Stimulated activated CD8-positive, alpha-beta memory T cell treated with anti-CD3 and anti-CD28 coated beads, Interleukin-4, amount 100 ng/mL, for 4 hours (primary cell): Measurements from ENCODE around the gene AQP12A.
"Not testable (repeated sequence)": the region's sequence is repeated elsewhere in the genome, so short reads cannot be mapped to it uniquely, and the experiment has no call there.

Source experiments
- DNase-seq, 2 donors: peaks; one replicate each; pipeline ENCODE4 v3.0.0-alpha.2; 2020; ENCODE audit warnings: low read depth in 2 of 2, low spot score in 1 of 2

AQP12A gene

GRCh38 chr2:240691631-240692420 lies at the start of gene AQP12A:
TSS of gene AQP12A (plus strand) at chr2:240691866. CDS start at chr2:240691914, 48 bp downstream.
- DNase-seq = not testable (repeated sequence)

GRCh38 chr2:240642061-240642805 lies 49.4 kb upstream of the AQP12A start:
- no peak for DNase-seq

GRCh38 chr2:240642806-240643092 lies 48.9 kb upstream of the AQP12A start:
- DNase-seq = no peak

- no peak for DNase-seq
Observed at GRCh38 chr2:240643093-240643810, 48.4 kb upstream of the AQP12A start.

- no peak for DNase-seq
Observed at GRCh38 chr2:240643811-240644150, 47.9 kb upstream of the AQP12A start.

- no peak for DNase-seq
Observed at GRCh38 chr2:240644171-240644651, 47.5 kb upstream of the AQP12A start.

GRCh38 chr2:240644859-240645301 lies 46.8 kb upstream of the AQP12A start:
- DNase-seq = no peak

- no peak for DNase-seq
Observed at GRCh38 chr2:240645346-240645745, 46.3 kb upstream of the AQP12A start.

- no peak for DNase-seq
Observed at GRCh38 chr2:240645801-240646175, 45.9 kb upstream of the AQP12A start.

GRCh38 chr2:240646176-240646899 lies 45.3 kb upstream of the AQP12A start:
- DNase-seq = no peak

GRCh38 chr2:240646900-240647502 lies 44.7 kb upstream of the AQP12A start:
- no peak for DNase-seq

- DNase-seq = no peak
Observed at GRCh38 chr2:240647503-240648154, 44.0 kb upstream of the AQP12A start.

GRCh38 chr2:240648155-240648649 lies 43.5 kb upstream of the AQP12A start:
- DNase-seq = no peak

- DNase-seq = no peak
Observed at GRCh38 chr2:240648650-240649275, 42.9 kb upstream of the AQP12A start.

- DNase-seq = no peak
Observed at GRCh38 chr2:240649331-240649730, 42.3 kb upstream of the AQP12A start.

GRCh38 chr2:240650254-240650965 lies 41.3 kb upstream of the AQP12A start:
- no peak for DNase-seq

GRCh38 chr2:240651185-240651584 lies 40.5 kb upstream of the AQP12A start:
- no peak for DNase-seq

- no peak for DNase-seq
Observed at GRCh38 chr2:240655931-240656886, 35.5 kb upstream of the AQP12A start.
